SK-N-SH (cell line): Measurements from ENCODE around the gene NEK9.

Source experiments
- CHD2 ChIP-seq: fragments of 150-350 bp; IDR thresholded peaks from 2 replicates; pipeline ENCODE4 v1.6.1; 2018; ENCODE audit warnings: low read length; ENCODE audit not compliant: partially characterized antibody
- POLR2AphosphoS5 ChIP-seq: IDR thresholded peaks from 2 replicates; pipeline ENCODE4 v1.6.1; 2012; ENCODE audit warnings: low read depth, low read length
- RCOR1 ChIP-seq: fragments of 150-350 bp; IDR thresholded peaks from 2 replicates; pipeline ENCODE4 v1.6.1; 2017; ENCODE audit warnings: antibody characterized with exemption, low read length
- YY1 ChIP-seq: IDR thresholded peaks from 2 replicates; pipeline ENCODE4 v1.4.0; 2012; ENCODE audit warnings: low read depth, mild to moderate bottlenecking
- TF ChIP-seq, protein P1 (sequence below): fragments of 200-600 bp; sonication (generic); IDR thresholded peaks from 2 replicates; pipeline ENCODE4 v1.6.1; 2017; ENCODE audit warnings: antibody characterized with exemption, mild to moderate bottlenecking, moderate library complexity
- TF ChIP-seq, protein P2 (sequence below): IDR thresholded peaks from 2 replicates; pipeline ENCODE4 v1.4.0; 2012; ENCODE audit warnings: low read depth, borderline replicate concordance

DNA sequence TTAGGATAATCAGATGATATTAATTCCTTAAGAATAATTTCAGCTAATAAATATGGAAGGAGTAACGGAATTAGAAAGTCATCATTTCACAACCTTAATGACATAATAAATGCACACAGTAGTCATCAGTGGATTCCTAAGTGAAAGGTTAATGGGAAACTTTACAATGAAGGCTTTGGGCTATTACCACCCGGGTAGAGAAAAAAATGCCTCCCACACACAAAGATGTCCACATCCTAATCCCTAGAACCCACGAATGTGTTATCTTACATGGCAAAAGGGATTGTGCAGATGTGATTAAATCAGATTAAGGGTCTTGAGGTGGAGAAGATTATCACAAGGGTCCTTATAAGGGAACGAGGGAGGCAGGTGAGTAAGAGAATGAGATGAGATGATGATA, 43.9 kb upstream of the NEK9 start:
- TF ChIP-seq, protein P1, sequence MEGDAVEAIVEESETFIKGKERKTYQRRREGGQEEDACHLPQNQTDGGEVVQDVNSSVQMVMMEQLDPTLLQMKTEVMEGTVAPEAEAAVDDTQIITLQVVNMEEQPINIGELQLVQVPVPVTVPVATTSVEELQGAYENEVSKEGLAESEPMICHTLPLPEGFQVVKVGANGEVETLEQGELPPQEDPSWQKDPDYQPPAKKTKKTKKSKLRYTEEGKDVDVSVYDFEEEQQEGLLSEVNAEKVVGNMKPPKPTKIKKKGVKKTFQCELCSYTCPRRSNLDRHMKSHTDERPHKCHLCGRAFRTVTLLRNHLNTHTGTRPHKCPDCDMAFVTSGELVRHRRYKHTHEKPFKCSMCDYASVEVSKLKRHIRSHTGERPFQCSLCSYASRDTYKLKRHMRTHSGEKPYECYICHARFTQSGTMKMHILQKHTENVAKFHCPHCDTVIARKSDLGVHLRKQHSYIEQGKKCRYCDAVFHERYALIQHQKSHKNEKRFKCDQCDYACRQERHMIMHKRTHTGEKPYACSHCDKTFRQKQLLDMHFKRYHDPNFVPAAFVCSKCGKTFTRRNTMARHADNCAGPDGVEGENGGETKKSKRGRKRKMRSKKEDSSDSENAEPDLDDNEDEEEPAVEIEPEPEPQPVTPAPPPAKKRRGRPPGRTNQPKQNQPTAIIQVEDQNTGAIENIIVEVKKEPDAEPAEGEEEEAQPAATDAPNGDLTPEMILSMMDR = no peak
- TF ChIP-seq RCOR1 (no peak), POLR2AphosphoS5 (no peak), CHD2 (no peak), YY1 (no peak)
- TF ChIP-seq, protein P2, sequence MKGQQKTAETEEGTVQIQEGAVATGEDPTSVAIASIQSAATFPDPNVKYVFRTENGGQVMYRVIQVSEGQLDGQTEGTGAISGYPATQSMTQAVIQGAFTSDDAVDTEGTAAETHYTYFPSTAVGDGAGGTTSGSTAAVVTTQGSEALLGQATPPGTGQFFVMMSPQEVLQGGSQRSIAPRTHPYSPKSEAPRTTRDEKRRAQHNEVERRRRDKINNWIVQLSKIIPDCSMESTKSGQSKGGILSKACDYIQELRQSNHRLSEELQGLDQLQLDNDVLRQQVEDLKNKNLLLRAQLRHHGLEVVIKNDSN = no peak
